H9 (cell line): ENCODE data around the gene TPD52L1. TPM values are rescaled to one million over a fixed set of nuclear protein-coding genes. Genes with fewer than 3 reads are reported as not detected.

ENCODE experiments used
- DNase-seq: peaks from one replicate; pipeline ENCODE4 v3.0.0-alpha.2; 2017
- H2AFZ ChIP-seq: one replicate; pipeline ENCODE4 v1.6.1; 2013; ENCODE audit warnings: mild to moderate bottlenecking, low read length, control low read depth, moderate library complexity
- H2AK5ac ChIP-seq: 2 replicates; pipeline ENCODE4 v1.6.1; 2013; ENCODE audit warnings: low read length, control low read depth, mixed read lengths; ENCODE audit not compliant: insufficient read length
- H2BK120ac ChIP-seq: one replicate; pipeline ENCODE4 v1.6.1; 2013; ENCODE audit warnings: low read depth, mild to moderate bottlenecking, low read length, control low read depth, inconsistent platforms; ENCODE audit not compliant: poor library complexity, severe bottlenecking
- H2BK12ac ChIP-seq: 2 replicates; pipeline ENCODE4 v1.6.1; 2013; ENCODE audit warnings: low read length, control low read depth, mixed read lengths, low read depth; ENCODE audit not compliant: insufficient read length
- H2BK15ac ChIP-seq: 2 replicates; pipeline ENCODE4 v1.6.1; 2013; ENCODE audit warnings: low read depth, low read length, control low read depth
- H2BK20ac ChIP-seq: one replicate; pipeline ENCODE4 v1.6.1; 2013; ENCODE audit warnings: low read depth, mild to moderate bottlenecking, low read length, control low read depth, inconsistent platforms; ENCODE audit not compliant: poor library complexity, severe bottlenecking
- H2BK5ac ChIP-seq: 2 replicates; pipeline ENCODE4 v1.6.1; 2013; ENCODE audit warnings: low read length, control low read depth, mixed read lengths; ENCODE audit not compliant: insufficient read length
- H3K14ac ChIP-seq: 2 replicates; pipeline ENCODE4 v1.6.1; 2013; ENCODE audit warnings: low read length, control low read depth; ENCODE audit not compliant: insufficient read depth
- H3K18ac ChIP-seq: 2 replicates; pipeline ENCODE4 v1.6.1; 2013; ENCODE audit warnings: low read depth, mild to moderate bottlenecking, mixed read lengths, low read length, control low read depth; ENCODE audit not compliant: insufficient read length
- H3K23ac ChIP-seq: 2 replicates; pipeline ENCODE4 v1.6.1; 2013; ENCODE audit warnings: low read length, control low read depth, mixed read lengths, low read depth; ENCODE audit not compliant: insufficient read length
- H3K23me2 ChIP-seq: 2 replicates; pipeline ENCODE4 v1.6.1; 2013; ENCODE audit warnings: low read depth, mild to moderate bottlenecking, mixed read lengths, low read length, control low read depth; ENCODE audit not compliant: insufficient read length, poor library complexity, severe bottlenecking
- H3K27ac ChIP-seq: 2 replicates; pipeline ENCODE4 v1.5.1; 2013; ENCODE audit warnings: low read length, control low read depth, mixed read lengths, low read depth; ENCODE audit not compliant: insufficient read length
- H3K27me3 ChIP-seq: 2 replicates; pipeline ENCODE4 v1.6.1; 2013; ENCODE audit warnings: low read length, control low read depth, inconsistent platforms; ENCODE audit not compliant: insufficient read depth
- H3K4ac ChIP-seq: 2 replicates; pipeline ENCODE4 v1.6.1; 2013; ENCODE audit warnings: low read depth, mild to moderate bottlenecking, control low read depth, inconsistent platforms, low read length, moderate library complexity
- H3K4me1 ChIP-seq: 2 replicates; pipeline ENCODE4 v1.6.1; 2013; ENCODE audit warnings: low read length, control low read depth, inconsistent platforms; ENCODE audit not compliant: insufficient read depth
- H3K4me2 ChIP-seq: 2 replicates; pipeline ENCODE4 v1.6.1; 2013; ENCODE audit warnings: low read length, control low read depth, mixed read lengths; ENCODE audit not compliant: insufficient read length, insufficient read depth
- H3K56ac ChIP-seq: 2 replicates; pipeline ENCODE4 v1.6.1; 2013; ENCODE audit warnings: low read depth, mild to moderate bottlenecking, mixed read lengths, low read length, control low read depth; ENCODE audit not compliant: insufficient read length
- H3K79me1 ChIP-seq: 2 replicates; pipeline ENCODE4 v1.6.1; 2013; ENCODE audit warnings: low read depth, mild to moderate bottlenecking, moderate library complexity, low read length, control low read depth, inconsistent platforms; ENCODE audit not compliant: insufficient read depth, poor library complexity, severe bottlenecking
- H3K79me2 ChIP-seq: 2 replicates; pipeline ENCODE4 v1.6.1; 2013; ENCODE audit warnings: low read length, control low read depth, inconsistent platforms; ENCODE audit not compliant: insufficient read depth
- H3K9ac ChIP-seq: 2 replicates; pipeline ENCODE4 v1.6.1; 2013; ENCODE audit warnings: low read length, control low read depth, mixed read lengths; ENCODE audit not compliant: insufficient read length; ENCODE audit errors: extremely low read depth
- H3K9me3 ChIP-seq: one replicate; pipeline ENCODE4 v1.6.1; 2013; ENCODE audit warnings: low read depth, low read length, inconsistent platforms; ENCODE audit not compliant: control insufficient read depth
- H3T11ph ChIP-seq: one replicate; pipeline ENCODE4 v1.6.1; 2013; ENCODE audit warnings: mild to moderate bottlenecking, low read length, control low read depth, inconsistent platforms
- H4K20me1 ChIP-seq: one replicate; pipeline ENCODE4 v1.6.1; 2013; ENCODE audit not compliant: control insufficient read depth, insufficient read length, insufficient read depth
- H4K5ac ChIP-seq: 2 replicates; pipeline ENCODE4 v1.6.1; 2013; ENCODE audit warnings: low read depth, mild to moderate bottlenecking, mixed read lengths, low read length, control low read depth; ENCODE audit not compliant: insufficient read length
- H4K8ac ChIP-seq: replicated peaks from 2 replicates; pipeline ENCODE4 v1.6.1; 2013; ENCODE audit warnings: low read length, control low read depth, mixed read lengths, low read depth; ENCODE audit not compliant: insufficient read length
- H4K91ac ChIP-seq: 2 replicates; pipeline ENCODE4 v1.6.1; 2013; ENCODE audit warnings: low read depth, mild to moderate bottlenecking, moderate library complexity, mixed read lengths, low read length, control low read depth; ENCODE audit not compliant: insufficient read length
- H3K27ac Mint-ChIP-seq, 3 experiments: 2 replicates in 2 of 3; 3 replicates in 1 of 3; pipeline ENCODE4 v1.8.0; 2020 to 2021; ENCODE audit warnings: mixed read lengths in 3 of 3, mild to moderate bottlenecking in 1 of 3, moderate library complexity in 1 of 3
- H3K27me3 Mint-ChIP-seq: 2 replicates; pipeline ENCODE4 v1.8.0; 2021; ENCODE audit warnings: low read depth, mild to moderate bottlenecking, moderate library complexity, mixed read lengths
- H3K36me3 Mint-ChIP-seq, 3 experiments: 2 replicates in 2 of 3; 3 replicates in 1 of 3; pipeline ENCODE4 v1.8.0; 2020 to 2021; ENCODE audit warnings: low read depth in 3 of 3, mixed read lengths in 3 of 3; ENCODE audit not compliant: insufficient read depth in 1 of 3
- H3K4me1 Mint-ChIP-seq, 2 experiments: 2 replicates each; pipeline ENCODE4 v1.8.0; 2020; ENCODE audit warnings: mixed read lengths in 2 of 2
- H3K4me3 Mint-ChIP-seq, 2 experiments: 2 replicates in 1 of 2; 3 replicates in 1 of 2; pipeline ENCODE4 v1.8.0; 2020 to 2021; ENCODE audit warnings: mild to moderate bottlenecking in 2 of 2, mixed read lengths in 2 of 2, moderate library complexity in 1 of 2
- H3K9me3 Mint-ChIP-seq, 2 experiments: 2 replicates in 1 of 2; 3 replicates in 1 of 2; pipeline ENCODE4 v1.8.0; 2020; ENCODE audit warnings: mild to moderate bottlenecking in 2 of 2, mixed read lengths in 2 of 2, moderate library complexity in 1 of 2
- WGBS: extraction: QIAGEN DNeasy Blood & Tissue Kit; methylation state at CpG from one replicate; pipeline ENCODE4 v1.1.7; 2013; ENCODE audit warnings: missing lambda C conversion rate, low lambda C conversion rate, mixed read lengths; ENCODE audit not compliant: insufficient read length; ENCODE audit errors: extremely low coverage; 5-methylcytosine and 5-hydroxymethylcytosine counted together
- total RNA-seq: library from RNA; stranded (reverse); gene quantifications from 2 replicates; pipeline ENCODE4 v1.2.1, GENCODE V29; 2021
- TF ChIP-seq, protein P1 (sequence below): fragments of 200-600 bp; sonication (generic); conservative IDR thresholded peaks from 3 replicates; pipeline ENCODE4 v1.8.0; 2021; ENCODE audit warnings: antibody characterized with exemption, mild to moderate bottlenecking

TPD52L1 gene
- total RNA-seq, 1 experiment from 2014 or later, result 6.6 TPM

DNA sequence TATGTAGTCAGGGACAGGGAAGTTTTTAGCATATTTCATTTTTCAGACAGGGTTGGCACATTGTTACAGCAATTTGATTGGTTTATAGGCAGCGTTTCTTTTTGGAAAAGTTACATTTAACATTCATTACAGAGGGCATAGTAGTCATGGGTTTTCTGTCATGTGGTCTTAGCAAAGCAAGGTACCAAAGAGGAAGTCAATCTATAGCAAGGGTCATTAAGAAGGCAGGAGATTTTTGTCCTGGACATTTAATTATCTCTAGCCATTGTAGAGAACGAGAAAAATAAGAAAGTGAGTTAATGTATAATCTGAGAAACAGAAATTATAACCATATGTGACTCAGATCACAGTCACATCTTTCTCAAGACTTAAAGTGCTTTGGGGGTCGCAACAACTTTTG is 47.4 kb downstream of the TPD52L1 start:
- Histone ChIP-seq H4K5ac (no peak overlapping the region), H2AFZ (no peak overlapping the region), H2BK120ac (no peak overlapping the region), H2BK15ac (no peak overlapping the region), H3K23me2 (no peaks in the 10 kb centered on the region), H3K56ac (no peak overlapping the region), H3K79me2 (no peaks in the 10 kb centered on the region), H2AK5ac (no peak overlapping the region), H3K4me2 (no peak overlapping the region), H3K14ac (no peak overlapping the region), H3K18ac (no peak overlapping the region), H3T11ph (no peak overlapping the region), H2BK5ac (no peak overlapping the region), H3K4ac (no peak overlapping the region), H3K79me1 (no peaks in the 10 kb centered on the region), H3K9ac (no peak overlapping the region), H3K4me1 (peaks cover 5% of the 10 kb centered on the region; the same call in 1 of the 2 replicates), H4K20me1 (no peaks in the 10 kb centered on the region), H3K27ac (no peak overlapping the region), H2BK12ac (no peak overlapping the region), H2BK20ac (no peak overlapping the region), H3K23ac (no peak overlapping the region), H3K9me3 (no peaks in the 10 kb centered on the region), H4K8ac (no peak overlapping the region), H3K27me3 (no peaks in the 10 kb centered on the region), H4K91ac (no peak overlapping the region)
- H3K9me3 Mint-ChIP-seq, result no peaks in the 10 kb centered on the region
- no peak for DNase-seq
- H3K27me3 Mint-ChIP-seq, result no peaks in the 10 kb centered on the region
- no peaks in the 10 kb centered on the region for H3K36me3 Mint-ChIP-seq
- H3K4me1 Mint-ChIP-seq, result peaks cover 24% of the 10 kb centered on the region in 2 experiments
- no peak overlapping the region for H3K4me3 Mint-ChIP-seq
- TF ChIP-seq, protein P1, sequence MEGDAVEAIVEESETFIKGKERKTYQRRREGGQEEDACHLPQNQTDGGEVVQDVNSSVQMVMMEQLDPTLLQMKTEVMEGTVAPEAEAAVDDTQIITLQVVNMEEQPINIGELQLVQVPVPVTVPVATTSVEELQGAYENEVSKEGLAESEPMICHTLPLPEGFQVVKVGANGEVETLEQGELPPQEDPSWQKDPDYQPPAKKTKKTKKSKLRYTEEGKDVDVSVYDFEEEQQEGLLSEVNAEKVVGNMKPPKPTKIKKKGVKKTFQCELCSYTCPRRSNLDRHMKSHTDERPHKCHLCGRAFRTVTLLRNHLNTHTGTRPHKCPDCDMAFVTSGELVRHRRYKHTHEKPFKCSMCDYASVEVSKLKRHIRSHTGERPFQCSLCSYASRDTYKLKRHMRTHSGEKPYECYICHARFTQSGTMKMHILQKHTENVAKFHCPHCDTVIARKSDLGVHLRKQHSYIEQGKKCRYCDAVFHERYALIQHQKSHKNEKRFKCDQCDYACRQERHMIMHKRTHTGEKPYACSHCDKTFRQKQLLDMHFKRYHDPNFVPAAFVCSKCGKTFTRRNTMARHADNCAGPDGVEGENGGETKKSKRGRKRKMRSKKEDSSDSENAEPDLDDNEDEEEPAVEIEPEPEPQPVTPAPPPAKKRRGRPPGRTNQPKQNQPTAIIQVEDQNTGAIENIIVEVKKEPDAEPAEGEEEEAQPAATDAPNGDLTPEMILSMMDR, result no peak
- no CpG with 5 or more reads among the region's 3 CpGs for WGBS
- H3K27ac Mint-ChIP-seq, result no peak overlapping the region
